ENCODE measurements around the gene LHPP. TPM values are rescaled to one million over a fixed set of nuclear protein-coding genes. Genes with fewer than 3 reads are reported as not detected.
"Not testable (repeated sequence)": the region's sequence is repeated elsewhere in the genome, so short reads cannot be mapped to it uniquely, and the experiment has no call there.

Gene LHPP
- total and polyA plus RNA-seq, 2 donors (not counting 1 experiment from before 2014, with no cell fraction given), result 10.2 to 15.6 TPM

DNA sequence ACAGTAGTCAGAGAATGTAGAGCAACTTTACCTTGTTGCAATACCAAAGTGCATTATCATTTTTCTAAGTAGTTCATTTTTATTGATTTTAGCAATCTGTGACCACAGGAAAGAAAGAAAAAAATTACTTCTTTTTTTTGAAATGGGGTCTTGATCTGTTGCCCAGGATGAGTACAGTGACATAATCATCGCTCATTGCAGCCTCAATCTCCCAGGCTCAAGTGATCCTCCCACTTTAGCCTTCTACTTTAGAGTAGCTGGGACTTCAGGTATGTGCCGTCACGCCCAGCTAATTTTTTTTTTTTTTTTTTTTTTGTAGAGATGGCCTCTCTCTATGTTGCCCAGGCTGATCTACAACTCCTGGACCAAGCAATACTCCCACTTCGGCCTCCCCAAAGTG, 31.5 kb upstream of the LHPP start:
- Histone ChIP-seq H3K4me1 (ENCODE audit: control insufficient read depth, extremely low read depth, insufficient read depth, low read length) (no peaks in the 10 kb centered on the region), H3K79me2 (ENCODE audit: control insufficient read depth, insufficient read depth, low read length) (no peaks in the 10 kb centered on the region), H3K4me2 (ENCODE audit: extremely low read depth, insufficient read depth, low read length) (no peak overlapping the region), H3K27me3 (ENCODE audit: control insufficient read depth, insufficient read depth, low read length) (peaks cover 3% of the 10 kb centered on the region), H3K9me3 (ENCODE audit: control insufficient read depth, insufficient read depth, low read depth, low read length) (no peaks in the 10 kb centered on the region), H3K36me3 (ENCODE audit: control insufficient read depth, insufficient read depth, low read length) (no peaks in the 10 kb centered on the region), H3K27ac (ENCODE audit: insufficient read depth, low read length) (no peak overlapping the region), H3K9ac (ENCODE audit: insufficient read depth, low read length) (no peak overlapping the region), H2AFZ (ENCODE audit: low read length) (no peak overlapping the region), H3K4me3 (replicated peaks in 1 of 4; ENCODE audit: control extremely low read depth in 1 of 4, insufficient read depth in 1 of 4, low read depth in 3 of 4, low read length in 4 of 4) (no peak overlapping the region), H4K20me1 (ENCODE audit: control insufficient read depth, extremely low read depth, insufficient read depth, low read length) (no peaks in the 10 kb centered on the region)
- no peak for DNase-seq (ENCODE audit: low read depth in 2 of 2)
- TF ChIP-seq EZH2 (IDR thresholded peaks at IDR 0.05; ENCODE audit: low read length, missing control alignments), result no peak
- TF ChIP-seq, protein P1, sequence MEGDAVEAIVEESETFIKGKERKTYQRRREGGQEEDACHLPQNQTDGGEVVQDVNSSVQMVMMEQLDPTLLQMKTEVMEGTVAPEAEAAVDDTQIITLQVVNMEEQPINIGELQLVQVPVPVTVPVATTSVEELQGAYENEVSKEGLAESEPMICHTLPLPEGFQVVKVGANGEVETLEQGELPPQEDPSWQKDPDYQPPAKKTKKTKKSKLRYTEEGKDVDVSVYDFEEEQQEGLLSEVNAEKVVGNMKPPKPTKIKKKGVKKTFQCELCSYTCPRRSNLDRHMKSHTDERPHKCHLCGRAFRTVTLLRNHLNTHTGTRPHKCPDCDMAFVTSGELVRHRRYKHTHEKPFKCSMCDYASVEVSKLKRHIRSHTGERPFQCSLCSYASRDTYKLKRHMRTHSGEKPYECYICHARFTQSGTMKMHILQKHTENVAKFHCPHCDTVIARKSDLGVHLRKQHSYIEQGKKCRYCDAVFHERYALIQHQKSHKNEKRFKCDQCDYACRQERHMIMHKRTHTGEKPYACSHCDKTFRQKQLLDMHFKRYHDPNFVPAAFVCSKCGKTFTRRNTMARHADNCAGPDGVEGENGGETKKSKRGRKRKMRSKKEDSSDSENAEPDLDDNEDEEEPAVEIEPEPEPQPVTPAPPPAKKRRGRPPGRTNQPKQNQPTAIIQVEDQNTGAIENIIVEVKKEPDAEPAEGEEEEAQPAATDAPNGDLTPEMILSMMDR (conservative IDR thresholded peaks at IDR 0.05 in 1 of 2, IDR thresholded peaks at IDR 0.05 in 1 of 2; ENCODE audit: low read depth in 1 of 2, low read length in 2 of 2), result no peak

DNA sequence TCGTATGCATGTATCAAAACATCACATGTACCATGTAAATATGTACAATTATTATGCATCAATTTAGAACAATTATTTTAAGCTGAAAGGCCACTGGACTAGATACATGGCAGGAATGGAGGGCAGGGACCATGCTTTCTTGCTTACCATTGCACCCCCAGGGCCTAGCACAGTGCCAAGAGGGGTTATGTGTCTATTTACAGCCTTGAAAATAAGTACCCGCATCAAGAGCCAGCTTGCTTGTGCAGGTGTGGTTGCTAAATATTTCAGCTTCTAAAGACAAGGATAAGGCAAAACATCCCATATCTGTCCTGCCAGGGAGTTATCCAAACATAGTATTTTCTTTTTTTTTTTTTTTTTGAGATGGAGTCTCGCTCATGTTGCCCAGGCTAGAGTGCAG, 28.2 kb upstream of the LHPP start:
- Histone ChIP-seq H3K36me3 (ENCODE audit: control insufficient read depth, insufficient read depth, low read length) (no peaks in the 10 kb centered on the region), H3K27me3 (ENCODE audit: control insufficient read depth, insufficient read depth, low read length) (no peaks in the 10 kb centered on the region), H4K20me1 (ENCODE audit: control insufficient read depth, extremely low read depth, insufficient read depth, low read length) (no peaks in the 10 kb centered on the region), H3K4me3 (replicated peaks in 1 of 4; ENCODE audit: control extremely low read depth in 1 of 4, insufficient read depth in 1 of 4, low read depth in 3 of 4, low read length in 4 of 4) (no peak overlapping the region), H3K9me3 (ENCODE audit: control insufficient read depth, insufficient read depth, low read depth, low read length) (no peaks in the 10 kb centered on the region), H3K79me2 (ENCODE audit: control insufficient read depth, insufficient read depth, low read length) (no peaks in the 10 kb centered on the region), H2AFZ (ENCODE audit: low read length) (no peak overlapping the region), H3K4me1 (ENCODE audit: control insufficient read depth, extremely low read depth, insufficient read depth, low read length) (no peaks in the 10 kb centered on the region), H3K4me2 (ENCODE audit: extremely low read depth, insufficient read depth, low read length) (no peak overlapping the region), H3K27ac (ENCODE audit: insufficient read depth, low read length) (no peak overlapping the region), H3K9ac (ENCODE audit: insufficient read depth, low read length) (no peak overlapping the region)
- DNase-seq (ENCODE audit: low read depth in 2 of 2), result no peak
- TF ChIP-seq, protein P1 (conservative IDR thresholded peaks at IDR 0.05 in 1 of 2, IDR thresholded peaks at IDR 0.05 in 1 of 2; ENCODE audit: low read depth in 1 of 2, low read length in 2 of 2), result no peak
- TF ChIP-seq EZH2 (IDR thresholded peaks at IDR 0.05; ENCODE audit: low read length, missing control alignments), result no peak

DNA sequence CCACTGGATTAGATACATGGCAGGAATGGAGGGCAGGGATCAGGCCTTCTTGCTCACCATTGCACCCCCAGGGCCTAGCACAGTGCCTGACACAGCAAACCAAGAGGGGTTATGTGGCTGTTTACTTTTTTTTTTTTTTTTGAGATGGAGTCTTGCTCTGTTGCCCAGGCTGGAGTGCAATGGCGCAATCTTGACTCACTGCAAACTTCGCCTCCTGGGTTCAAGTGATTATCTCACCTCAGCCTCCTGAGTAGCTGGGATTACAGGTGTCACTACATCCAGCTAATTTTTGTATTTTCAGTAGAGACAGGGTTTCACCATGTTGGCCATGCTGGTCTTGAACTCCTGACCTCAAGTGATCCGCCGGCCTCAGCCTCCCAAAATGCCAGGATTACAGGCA, 25.9 kb upstream of the LHPP start:
- not testable (repeated sequence) for DNase-seq (ENCODE audit: low read depth in 2 of 2); H3K4me1 ChIP-seq (ENCODE audit: control insufficient read depth, extremely low read depth, insufficient read depth, low read length); H4K20me1 ChIP-seq (ENCODE audit: control insufficient read depth, extremely low read depth, insufficient read depth, low read length); H2AFZ ChIP-seq (ENCODE audit: low read length); H3K4me2 ChIP-seq (ENCODE audit: extremely low read depth, insufficient read depth, low read length); H3K9ac ChIP-seq (ENCODE audit: insufficient read depth, low read length); H3K4me3 ChIP-seq (replicated peaks in 1 of 4; ENCODE audit: control extremely low read depth in 1 of 4, insufficient read depth in 1 of 4, low read depth in 3 of 4, low read length in 4 of 4); H3K27ac ChIP-seq (ENCODE audit: insufficient read depth, low read length); H3K36me3 ChIP-seq (ENCODE audit: control insufficient read depth, insufficient read depth, low read length); H3K9me3 ChIP-seq (ENCODE audit: control insufficient read depth, insufficient read depth, low read depth, low read length); H3K79me2 ChIP-seq (ENCODE audit: control insufficient read depth, insufficient read depth, low read length); H3K27me3 ChIP-seq (ENCODE audit: control insufficient read depth, insufficient read depth, low read length)
